HepG2 (cell line): ENCODE data around the gene ISCA2. TPM values are rescaled to one million over a fixed set of nuclear protein-coding genes. Genes with fewer than 3 reads are reported as not detected.

ENCODE experiments used
- ATAC-seq: fragments of 200-7000 bp; cut with Tn5 transposase; 3 replicates; pipeline ENCODE4 v1.9.1; 2020; ENCODE audit warnings: mild to moderate bottlenecking, moderate library complexity
- Bru-seq: library from RNA; stranded (reverse); fragments of 400-500 nt; gene quantifications from one replicate; lab custom pipeline; 2021; lab: Mats Ljungman, UMichigan
- BruChase-seq, 2 experiments: library from RNA; stranded (reverse); fragments of 400-500 nt; gene quantifications; one replicate each; lab custom pipeline; 2021; lab: Mats Ljungman, UMichigan
- BruUV-seq: library from RNA; stranded (reverse); fragments of 400-500 nt; replicated peaks from 2 replicates; lab custom pipeline; 2021; lab: Mats Ljungman, UMichigan
- CTCF ChIA-PET: fragments of 300-600 bp; formaldehyde crosslinking; extraction: SDS; loops from one replicate; lab custom pipeline; 2021; ENCODE audit warnings: low total read pairs, inconsistent platforms, low intra/inter-chr PET ratio; lab: Yijun Ruan, JAX
- POLR2A ChIA-PET: fragments of 350-600 bp; sonication (Branson Sonifier 250); formaldehyde crosslinking; loops from one replicate; lab custom pipeline; 2020; ENCODE audit warnings: antibody characterized with exemption, inconsistent platforms; lab: Yijun Ruan, JAX
- DNase-seq: peaks from one replicate; pipeline ENCODE4 v3.0.0-alpha.2; 2015; ENCODE audit warnings: low spot score
- FAIRE-seq: peaks from 3 replicates; lab custom pipeline; 2011; peaks lifted over from hg19 to GRCh38; lab: Jason Lieb, UNC
- H2AFZ ChIP-seq: one replicate; pipeline ENCODE4 v1.6.1; 2011; ENCODE audit warnings: low read length, inconsistent platforms
- H3K27ac ChIP-seq: fragments of 300-600 bp; 3 replicates; pipeline ENCODE4 v1.8.0; 2011; ENCODE audit warnings: mixed run types, mild to moderate bottlenecking, mixed read lengths, low read length, inconsistent platforms; ENCODE audit not compliant: insufficient read depth; ENCODE audit errors: extremely low read length
- H3K27me3 ChIP-seq, 2 experiments: fragments of 200-600 bp in 1 of 2; 2 replicates in 1 of 2; 3 replicates in 1 of 2; pipeline versions ENCODE4 v1.6.0 to v1.8.0; 2011; ENCODE audit warnings: low read length in 2 of 2, mild to moderate bottlenecking in 2 of 2, moderate library complexity in 2 of 2, inconsistent platforms in 1 of 2; ENCODE audit not compliant: insufficient read depth in 2 of 2, control insufficient read depth in 1 of 2
- H3K36me3 ChIP-seq, 2 experiments: fragments of 200-600 bp in 1 of 2; replicated peaks in 1 of 2; 2 replicates in 1 of 2; 3 replicates in 1 of 2; pipeline versions ENCODE4 v1.5.1 to v1.8.0; 2011; ENCODE audit warnings: low read length in 2 of 2, inconsistent platforms in 1 of 2; ENCODE audit not compliant: insufficient read depth in 2 of 2, control insufficient read depth in 1 of 2
- H3K4me1 ChIP-seq: 2 replicates; pipeline ENCODE4 v1.5.1; 2012; ENCODE audit warnings: low read length, inconsistent platforms; ENCODE audit not compliant: insufficient read depth
- H3K4me2 ChIP-seq: 2 replicates; pipeline ENCODE4 v1.6.0; 2011; ENCODE audit warnings: low read depth, low read length, inconsistent platforms
- H3K4me3 ChIP-seq, 3 experiments: fragments of 200-600 bp in 1 of 3; sonication (generic), shearing (Covaris generic) in 1 of 3; replicated peaks in 1 of 3; 2 replicates each; pipeline ENCODE4 v1.5.1; 2011 to 2016; ENCODE audit warnings: low read length in 3 of 3, inconsistent platforms in 2 of 3, low read depth in 2 of 3, mild to moderate bottlenecking in 2 of 3, control low read depth in 1 of 3, mixed read lengths in 1 of 3; ENCODE audit not compliant: insufficient read depth in 1 of 3
- H3K79me2 ChIP-seq: one replicate; pipeline ENCODE4 v1.6.1; 2011; ENCODE audit warnings: low read length, inconsistent platforms; ENCODE audit not compliant: insufficient read depth
- H3K9ac ChIP-seq: 2 replicates; pipeline ENCODE4 v1.6.0; 2011; ENCODE audit warnings: mild to moderate bottlenecking, low read depth, low read length, inconsistent platforms; ENCODE audit not compliant: insufficient read depth
- H3K9me3 ChIP-seq: 2 replicates; pipeline ENCODE4 v1.5.1; 2012; ENCODE audit warnings: mild to moderate bottlenecking, low read length
- H4K20me1 ChIP-seq: 2 replicates; pipeline ENCODE4 v1.6.0; 2011; ENCODE audit warnings: inconsistent platforms, mild to moderate bottlenecking, low read length, moderate library complexity; ENCODE audit not compliant: insufficient read depth
- CEBPG ChIP-seq: IDR thresholded peaks from 2 replicates; pipeline ENCODE4 v1.6.1; 2016
- RBAK ChIP-seq: sonication (generic); formaldehyde crosslinking; IDR thresholded peaks from 2 replicates; pipeline ENCODE4 v1.5.1; 2020; ENCODE audit warnings: mild to moderate bottlenecking, missing genetic modification reagents
- REPIN1 ChIP-seq: sonication (generic); formaldehyde crosslinking; IDR thresholded peaks from 2 replicates; pipeline ENCODE4 v1.8.0; 2022; ENCODE audit warnings: missing genetic modification reagents, low read depth, mild to moderate bottlenecking, borderline replicate concordance
- TCF12 ChIP-seq, 2 experiments: fragments of 450-650 bp in 1 of 2; sonication (generic) in 1 of 2; formaldehyde crosslinking in 1 of 2; IDR thresholded peaks; 2 replicates each; pipeline versions ENCODE4 v1.6.1 to v1.8.0; 2017 to 2022; ENCODE audit warnings: antibody characterized with exemption in 1 of 2, mild to moderate bottlenecking in 1 of 2, missing genetic modification reagents in 1 of 2, moderate library complexity in 1 of 2
- UBTF ChIP-seq: sonication (generic); formaldehyde crosslinking; IDR thresholded peaks from 2 replicates; pipeline ENCODE4 v1.4.0; 2020; ENCODE audit warnings: mild to moderate bottlenecking, missing genetic modification reagents
- ZBTB37 ChIP-seq: sonication (generic); formaldehyde crosslinking; IDR thresholded peaks from 2 replicates; pipeline ENCODE4 v1.4.0; 2020; ENCODE audit warnings: mild to moderate bottlenecking, missing genetic modification reagents
- ZNF20 ChIP-seq: sonication (generic); formaldehyde crosslinking; IDR thresholded peaks from 2 replicates; pipeline ENCODE4 v1.4.0; 2020; ENCODE audit warnings: mild to moderate bottlenecking, moderate library complexity, missing genetic modification reagents
- ZNF232 ChIP-seq: sonication (generic); formaldehyde crosslinking; IDR thresholded peaks from 2 replicates; pipeline ENCODE4 v1.4.0; 2020; ENCODE audit warnings: missing genetic modification reagents, borderline replicate concordance
- ZNF253 ChIP-seq: sonication (generic); formaldehyde crosslinking; IDR thresholded peaks from 2 replicates; pipeline ENCODE4 v1.8.0; 2022; ENCODE audit warnings: mild to moderate bottlenecking, missing genetic modification reagents, borderline replicate concordance
- ZNF878 ChIP-seq: sonication (generic); formaldehyde crosslinking; IDR thresholded peaks from 2 replicates; pipeline ENCODE4 v1.8.1; 2023; ENCODE audit warnings: mild to moderate bottlenecking, missing genetic modification reagents, moderate library complexity
- ZSCAN20 ChIP-seq: sonication (generic); formaldehyde crosslinking; IDR thresholded peaks from 2 replicates; pipeline ENCODE4 v1.4.0; 2020; ENCODE audit warnings: missing genetic modification reagents, mild to moderate bottlenecking, borderline replicate concordance
- WGBS: methylation state at CpG from one replicate; pipeline ENCODE4 v1.1.6; 2017; ENCODE audit warnings: low lambda C conversion rate; 5-methylcytosine and 5-hydroxymethylcytosine counted together
- in situ Hi-C: cut with HindIII; loops from 2 replicates; pipeline ENCODE4 v1.10.0; 2017; ENCODE audit warnings: low pct_unique_long_range_greater_than_20kb; ENCODE audit not compliant: extremely low pct_ligation_motif_present
- intact Hi-C: fragments of 100-400 bp; cut with micrococcal nuclease; formaldehyde crosslinking; loops from one replicate; pipeline ENCODE4 v1.10.0; 2022; ENCODE audit not compliant: unreplicated experiment
- long read RNA-seq, 2 experiments: library from RNA in 1 of 2; library from polyadenylated mRNA in 1 of 2; stranded (forward) in 1 of 2; unstranded in 1 of 2; transcript quantifications; one replicate each; pipeline ENCODE4 v2.0.0, GENCODE V29; 2019 to 2022
- polyA minus RNA-seq, 3 experiments: library from RNA; depleted of rRNA, polyadenylated mRNA; stranded (reverse); fragments of >200 nt; gene quantifications; 2 replicates each; pipeline ENCODE4 v1.2.3, GENCODE V29; 2011; ENCODE audit warnings: low replicate concordance in 1 of 3
- polyA plus RNA-seq, 8 experiments: library from polyadenylated mRNA; depleted of rRNA in 3 of 8; stranded (reverse) in 7 of 8; unstranded in 1 of 8; fragments of >200 nt; fragmentation: Illumina TruSeq in 4 of 8; extraction: Trizol in 4 of 8; gene quantifications; 2 replicates each; pipeline versions ENCODE4 v1.2.1 to v1.2.3, GENCODE V29; 2011 to 2016; ENCODE audit warnings: low read depth in 4 of 8, missing spikeins in 1 of 8, mixed read lengths in 1 of 8; ENCODE audit not compliant: insufficient read depth in 1 of 8
- total RNA-seq, 5 experiments: library from RNA; depleted of rRNA; stranded (reverse); fragments of >200 nt; fragmentation: Illumina TruSeq; extraction: Trizol; gene quantifications; 2 replicates each; pipeline ENCODE4 v1.2.3, GENCODE V29; 2016; ENCODE audit warnings: low read depth in 1 of 5

ISCA2 gene
- 43.4 and 53.0 TPM in 2 replicates for total RNA-seq (2016; rRNA removed; fragmentation: Illumina TruSeq; extraction: Trizol)
- total RNA-seq (2016; cell fraction: cytosol; rRNA removed; fragmentation: Illumina TruSeq; extraction: Trizol; ENCODE audit: low read depth): 17.5 and 18.2 TPM in 2 replicates
- 42.9 and 57.5 TPM in 2 replicates for total RNA-seq (2016; cell fraction: insoluble cytoplasmic fraction; rRNA removed; fragmentation: Illumina TruSeq; extraction: Trizol)
- total RNA-seq (2016; cell fraction: membrane; rRNA removed; fragmentation: Illumina TruSeq; extraction: Trizol): 23.3 and 26.7 TPM in 2 replicates
- 21.1 and 23.4 TPM in 2 replicates for total RNA-seq (2016; cell fraction: nucleus; rRNA removed; fragmentation: Illumina TruSeq; extraction: Trizol)
- polyA plus RNA-seq (2011; rRNA removed): 24.8 and 32.1 TPM in 2 replicates
- polyA plus RNA-seq (2011; cell fraction: cytosol; rRNA removed): 24.5 and 27.0 TPM in 2 replicates
- 11.3 and 11.4 TPM in 2 replicates for polyA plus RNA-seq (2011; cell fraction: nucleus; rRNA removed)
- 18.4 and 18.8 TPM in 2 replicates for polyA plus RNA-seq (2012)
- 16.6 and 20.0 TPM in 2 replicates for polyA plus RNA-seq (2016; cell fraction: cytosol; fragmentation: Illumina TruSeq; extraction: Trizol; ENCODE audit: low read depth)
- polyA plus RNA-seq (2016; cell fraction: insoluble cytoplasmic fraction; fragmentation: Illumina TruSeq; extraction: Trizol; ENCODE audit: low read depth): 55.8 and 67.9 TPM in 2 replicates
- polyA plus RNA-seq (2016; cell fraction: membrane; fragmentation: Illumina TruSeq; extraction: Trizol; ENCODE audit: low read depth): 20.6 and 24.2 TPM in 2 replicates
- polyA plus RNA-seq (2016; cell fraction: nucleus; fragmentation: Illumina TruSeq; extraction: Trizol; ENCODE audit: insufficient read depth, low read depth): 34.4 and 35.5 TPM in 2 replicates
- polyA minus RNA-seq (2011; rRNA and poly(A)+ RNA removed; ENCODE audit: low replicate concordance): 3.1 and 4.4 TPM in 2 replicates
- 5.8 and 7.5 TPM in 2 replicates for polyA minus RNA-seq (2011; cell fraction: cytosol; rRNA and poly(A)+ RNA removed)
- 6.5 and 6.6 TPM in 2 replicates for polyA minus RNA-seq (2011; cell fraction: nucleus; rRNA and poly(A)+ RNA removed)
- percentile 85 among the genes with signal in this experiment for Bru-seq, nascent RNA
- percentile 75 among the genes with signal in this experiment for BruChase-seq, experiment 1, labeled RNA remaining after a 6-hour chase
- BruChase-seq, experiment 2, labeled RNA remaining after a 2-hour chase: percentile 76 among the genes with signal in this experiment
- long read RNA-seq, experiment 1, transcript ISCA2-204 (4 exons, 2,626 nt): major isoform, 61 of 66 reads
- long read RNA-seq, experiment 1, partial matches to known transcripts: 1 of 66 reads
- long read RNA-seq, experiment 1, other reads (novel, unspliced or antisense): 2 of 66 reads
- long read RNA-seq, experiment 2, transcript ISCA2-204 (4 exons, 2,626 nt): major isoform, 31 of 40 reads
- long read RNA-seq, experiment 2, partial matches to known transcripts: 2 of 40 reads
- long read RNA-seq, experiment 2, other reads (novel, unspliced or antisense): 6 of 40 reads

GRCh38 chr14:74493343-74494261 lies at the start of gene ISCA2:
Gene ISCA2 (plus strand): TSS chr14:74493765. CDS start chr14:74493775, 10 bp downstream.
- H3K4me2 ChIP-seq: peak within 1 kb of the TSS; percentile 93
- CTCF ChIA-PET: no interaction called here
- peak within 1 kb of the TSS; percentile 77 for H2AFZ ChIP-seq
- H3K27ac ChIP-seq: peak within 1 kb of the TSS; percentile 97
- H3K9ac ChIP-seq: peak within 1 kb of the TSS; percentile 95
- no peaks in the 10 kb centered on the region; a peak in 1 of 5 replicates for H3K27me3 ChIP-seq
- H4K20me1 ChIP-seq: peaks cover 6% of the 10 kb centered on the region; the same call in 1 of the 2 replicates
- TSS peak; percentile 64 for BruUV-seq
- H3K36me3 ChIP-seq: no peaks in the 10 kb centered on the region; a peak in 2 of 5 replicates
- DNase-seq (peak; percentile 98), FAIRE-seq (peak; percentile 75), ATAC-seq (peak; percentile 96)
- peaks cover 41% of the 10 kb centered on the region for H3K79me2 ChIP-seq
- 0% methylated on average over 22 of the region's 73 CpGs for WGBS
- peak within 1 kb of the TSS; percentile 94 to 100 (median 99) for H3K4me3 ChIP-seq
- no peaks in the 10 kb centered on the region for H3K9me3 ChIP-seq
- in situ Hi-C loops (no loop called here), intact Hi-C loops (no loop called here)
- POLR2A ChIA-PET: interaction anchor here (0.8 to 1.8 kb wide), 11 partner anchors 9 to 957 kb away, joined by 3 to 11 read pairs (median 5); partner anchors contain the start of genes ABCD4, ACOT1 and YLPM1
- peaks cover 35% of the 10 kb centered on the region for H3K4me1 ChIP-seq
- TF ChIP-seq RBAK (CRISPR knock-in tag) (no peak), ZNF253 (CRISPR knock-in tag) (peak; percentile 55; the same call in 1 of the 2 replicates), ZNF232 (CRISPR knock-in tag) (no peak), TCF12 (IDR thresholded peaks at IDR 0.05) (no peak), TCF12 (CRISPR knock-in tag; IDR thresholded peaks at IDR 0.05) (0 out of 2 replicates have a peak, but pooled peaks have one; percentile 37), UBTF (CRISPR knock-in tag) (peak; percentile 68), REPIN1 (CRISPR knock-in tag) (peak; percentile 38; the same call in 1 of the 2 replicates), ZNF20 (CRISPR knock-in tag) (no peak), ZNF878 (CRISPR knock-in tag) (0 out of 2 replicates have a peak, but pooled peaks have one; percentile 40), CEBPG (no peak), ZSCAN20 (CRISPR knock-in tag) (no peak), ZBTB37 (CRISPR knock-in tag) (no peak)
